ENCODE data around the gene PRAMEF26.
"Not testable (repeated sequence)": the region's sequence is repeated elsewhere in the genome, so short reads cannot be mapped to it uniquely, and the experiment has no call there.

PRAMEF26 gene

DNA sequence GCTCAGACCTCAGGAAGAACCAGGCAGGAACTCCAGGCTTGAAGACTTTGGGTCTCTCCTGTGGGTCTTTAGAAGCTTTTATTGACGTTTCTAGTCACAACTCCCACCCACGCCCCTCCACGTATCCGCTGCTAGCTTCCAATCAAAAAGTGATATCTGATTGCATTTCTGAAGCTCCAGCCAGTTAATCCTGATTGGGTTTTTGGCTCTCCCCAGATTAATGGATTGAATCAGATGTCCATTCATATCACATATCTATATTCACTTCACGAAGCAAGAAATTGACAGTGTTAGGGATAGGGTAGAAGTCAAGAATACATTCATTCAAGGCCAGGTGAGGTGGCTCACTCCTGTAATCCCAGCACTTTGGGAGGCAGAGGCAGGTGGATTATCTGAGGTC lies at the start of gene PRAMEF26:
PRAMEF26 (minus strand) TSS at position 101 of the 400 bp plus-strand sequence. CDS start 2,914 bp downstream, outside the sequence.
- not testable (repeated sequence) for DNase-seq

DNA sequence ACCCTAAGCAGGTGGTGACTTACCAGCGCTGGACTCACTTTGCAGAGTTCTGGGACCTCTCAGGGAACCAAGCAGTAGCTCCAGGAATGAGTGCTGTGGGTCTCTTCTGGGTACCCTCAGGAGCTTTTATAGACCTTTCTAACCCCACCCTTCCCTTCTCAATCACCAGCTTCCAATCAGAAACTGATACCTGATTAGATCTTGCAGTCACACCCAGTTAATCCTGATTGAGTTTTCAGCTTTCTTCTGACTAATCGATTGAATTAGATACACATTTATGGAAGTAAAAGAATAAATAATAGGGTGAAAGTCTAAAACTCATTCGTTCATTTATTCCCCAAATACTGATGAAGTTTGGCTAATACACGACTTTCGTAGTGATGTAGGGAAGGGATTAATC lies 45.5 kb upstream of the PRAMEF26 start, which contains the start of gene PRAMEF13:
PRAMEF13 (minus strand) TSS at position 101 of the 400 bp plus-strand sequence. CDS start 1,820 bp downstream, outside the sequence.
- not testable (repeated sequence) for DNase-seq

DNA sequence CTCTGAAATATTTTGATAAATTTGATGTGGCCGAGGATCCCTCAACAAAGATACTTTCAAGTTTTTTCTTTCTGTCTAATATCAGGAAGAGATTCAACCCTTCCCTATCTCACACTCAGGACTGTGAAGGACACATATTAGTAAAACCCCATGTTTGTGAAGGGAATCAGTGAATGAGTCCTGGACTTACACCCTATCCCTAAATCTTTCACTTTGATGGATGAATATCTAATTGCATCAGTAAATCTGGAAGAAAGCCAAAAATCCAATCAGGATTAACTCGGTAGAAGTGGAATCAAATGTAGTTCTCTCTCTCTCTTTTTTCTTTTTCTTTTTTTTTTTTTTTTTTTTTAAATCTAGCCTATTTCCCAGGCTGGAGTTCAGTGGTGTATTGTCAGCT lies 15.7 kb upstream of the PRAMEF26 start, which contains the start of gene PRAMEF9:
PRAMEF9 (plus strand) TSS at position 301 of the 400 bp plus-strand sequence. CDS start 3,433 bp downstream, outside the sequence.
- not testable (repeated sequence) for DNase-seq

DNA sequence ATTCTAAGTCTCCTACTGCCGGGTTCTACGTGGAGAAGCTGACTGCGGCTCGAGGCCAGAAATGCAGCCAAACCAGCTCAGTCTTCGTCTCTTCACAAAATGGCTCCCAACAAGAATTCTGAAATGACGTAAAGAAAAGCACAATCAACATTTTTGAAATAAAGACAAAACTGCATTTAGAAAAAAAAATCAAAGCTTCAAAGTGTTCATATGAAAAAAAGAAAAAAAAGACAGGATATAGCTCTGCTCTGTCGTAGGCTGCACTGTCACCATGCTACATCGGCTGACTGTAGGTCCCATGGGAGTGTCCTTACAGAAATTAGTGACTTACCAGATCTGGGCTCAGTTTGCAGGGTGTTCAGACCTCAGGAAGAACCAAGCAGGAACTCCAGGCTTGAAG lies 9.7 kb upstream of the PRAMEF26 start, which contains the start of gene HNRNPCL4:
HNRNPCL4 (minus strand) TSS at position 101 of the 400 bp plus-strand sequence. CDS start 164 bp downstream, outside the sequence.
- not testable (repeated sequence) for DNase-seq

DNA sequence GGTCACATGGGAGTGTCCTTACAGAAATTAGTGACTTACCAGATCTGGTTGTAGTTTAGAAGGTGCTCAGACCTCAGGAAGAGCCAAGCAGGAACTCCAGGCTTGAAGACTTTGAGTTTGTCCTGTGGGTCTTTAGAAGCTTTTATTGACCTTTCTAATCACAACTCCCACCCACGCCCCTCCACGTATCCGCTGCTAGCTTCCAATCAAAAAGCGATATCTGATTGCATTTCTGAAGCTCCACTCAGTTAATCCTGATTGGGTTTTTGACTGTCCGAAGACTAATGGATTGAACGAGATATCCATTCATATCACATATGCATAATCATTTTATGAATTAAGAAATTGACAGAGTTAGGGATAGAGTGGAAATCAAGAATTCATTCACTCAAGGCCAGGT lies 39.1 kb downstream of the PRAMEF26 start, which contains the start of gene HNRNPCL2:
HNRNPCL2 (minus strand) TSS at position 101 of the 400 bp plus-strand sequence. CDS start 454 bp downstream, outside the sequence.
- DNase-seq: not testable (repeated sequence)
